Testis (tissue), 3 donors: ENCODE measurements around the gene ARHGAP26. TPM values are rescaled to one million over a fixed set of nuclear protein-coding genes. Genes with fewer than 3 reads are reported as not detected.

Source experiments
- DNase-seq: peaks from one replicate; pipeline ENCODE4 v3.0.0-alpha.2; 2019
- H3K27ac ChIP-seq, 2 donors: fragments of 200-600 bp; sonication (generic); one replicate each; pipeline ENCODE4 v1.5.1; 2019
- H3K27me3 ChIP-seq: fragments of 200-600 bp; sonication (generic); one replicate; pipeline ENCODE4 v1.5.1; 2019
- H3K36me3 ChIP-seq: fragments of 200-600 bp; sonication (generic); one replicate; pipeline ENCODE4 v1.5.1; 2017; ENCODE audit warnings: low read depth; ENCODE audit errors: missing control alignments
- H3K4me1 ChIP-seq: fragments of 200-600 bp; sonication (generic); one replicate; pipeline ENCODE4 v1.5.1; 2019
- H3K4me3 ChIP-seq, 2 donors: fragments of 200-600 bp; sonication (generic); one replicate each; pipeline ENCODE4 v1.5.1; 2017 to 2019
- H3K9me3 ChIP-seq: fragments of 200-600 bp; sonication (generic); one replicate; pipeline ENCODE4 v1.5.1; 2017
- POLR2A ChIP-seq: fragments of 450-650 bp; IDR thresholded peaks from one replicate; pipeline ENCODE4 v1.6.1; 2017; ENCODE audit warnings: antibody characterized with exemption, mild to moderate bottlenecking, moderate library complexity
- WGBS, 2 donors: methylation state at CpG; one replicate each; pipeline ENCODE4 v1.1.5; 2018; 5-methylcytosine and 5-hydroxymethylcytosine counted together
- intact Hi-C: fragments of 100-400 bp; cut with DNase I; formaldehyde crosslinking; loops from one replicate; pipeline ENCODE4 v1.15.1; 2023; ENCODE audit warnings: low total_unique reads
- polyA plus RNA-seq: library from polyadenylated mRNA; stranded (reverse); fragments of 350-450 nt; fragmentation: Illumina TruSeq; extraction: RNeasy Lipid Tissue Mini Kit (QIAGEN cat#74804); gene quantifications from one replicate; pipeline ENCODE4 v1.2.3, GENCODE V29; 2014; ENCODE audit warnings: low read depth, low replicate concordance; ENCODE audit not compliant: insufficient read depth
- total RNA-seq, 2 donors: library from RNA; depleted of rRNA; stranded (reverse); fragments of >200 nt; gene quantifications; one replicate each; pipeline ENCODE4 v1.2.3, GENCODE V29; 2016
- TF ChIP-seq, protein P1 (sequence below), 3 experiments: fragments of 450-650 bp in 2 of 3; fragments of 200-600 bp in 1 of 3; sonication (generic) in 1 of 3; IDR thresholded peaks; one replicate each; pipeline ENCODE4 v1.5.1; 2016 to 2019; ENCODE audit warnings: antibody characterized with exemption in 3 of 3, mild to moderate bottlenecking in 2 of 3, moderate library complexity in 1 of 3

Gene ARHGAP26
- total and polyA plus RNA-seq, 3 donors from 2014 or later = 33.8 to 98.7 (median 95.7) TPM

DNA sequence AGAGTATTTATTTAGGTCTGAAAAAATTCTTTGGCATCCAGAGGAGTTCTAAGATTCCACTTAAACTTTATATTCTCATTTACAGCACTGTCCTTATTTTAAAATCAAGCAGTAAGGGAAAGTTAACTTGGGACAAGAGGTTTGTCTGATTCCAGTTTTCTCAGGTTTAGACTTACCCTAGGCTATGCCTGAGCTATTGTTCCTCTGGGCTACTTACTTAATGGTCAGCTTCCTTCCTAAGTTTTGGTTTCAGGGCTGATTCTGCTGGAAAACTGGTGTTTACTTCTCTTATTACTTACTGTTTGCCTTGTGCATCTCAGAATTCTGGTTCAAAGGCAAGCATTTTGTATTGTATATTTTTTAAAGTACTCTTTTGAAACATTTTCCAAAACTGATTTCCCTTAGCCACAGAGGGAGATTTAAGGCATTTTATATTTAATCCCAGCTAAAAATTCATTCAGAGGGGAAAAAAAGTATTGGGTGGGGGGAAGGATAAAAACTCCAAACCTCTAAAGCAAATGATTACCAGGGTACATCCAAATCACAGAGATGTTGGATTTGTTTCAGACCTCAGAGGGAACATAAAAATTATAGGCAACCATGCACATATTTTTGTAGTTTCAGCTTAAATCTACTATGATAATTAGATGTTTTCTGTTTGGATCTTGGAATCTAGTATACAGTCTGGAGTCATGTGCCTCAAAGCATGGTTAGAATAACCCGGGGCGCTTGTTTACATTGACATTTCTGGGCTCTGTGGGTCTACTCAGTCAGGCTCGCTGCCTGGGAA lies 290.0 kb downstream of the ARHGAP26 start:
- H3K4me1 ChIP-seq = peaks cover 50% of the 10 kb centered on the region
- no peak for DNase-seq
- H3K9me3 ChIP-seq = no peaks in the 10 kb centered on the region
- no peak for TF ChIP-seq POLR2A
- TF ChIP-seq, protein P1, sequence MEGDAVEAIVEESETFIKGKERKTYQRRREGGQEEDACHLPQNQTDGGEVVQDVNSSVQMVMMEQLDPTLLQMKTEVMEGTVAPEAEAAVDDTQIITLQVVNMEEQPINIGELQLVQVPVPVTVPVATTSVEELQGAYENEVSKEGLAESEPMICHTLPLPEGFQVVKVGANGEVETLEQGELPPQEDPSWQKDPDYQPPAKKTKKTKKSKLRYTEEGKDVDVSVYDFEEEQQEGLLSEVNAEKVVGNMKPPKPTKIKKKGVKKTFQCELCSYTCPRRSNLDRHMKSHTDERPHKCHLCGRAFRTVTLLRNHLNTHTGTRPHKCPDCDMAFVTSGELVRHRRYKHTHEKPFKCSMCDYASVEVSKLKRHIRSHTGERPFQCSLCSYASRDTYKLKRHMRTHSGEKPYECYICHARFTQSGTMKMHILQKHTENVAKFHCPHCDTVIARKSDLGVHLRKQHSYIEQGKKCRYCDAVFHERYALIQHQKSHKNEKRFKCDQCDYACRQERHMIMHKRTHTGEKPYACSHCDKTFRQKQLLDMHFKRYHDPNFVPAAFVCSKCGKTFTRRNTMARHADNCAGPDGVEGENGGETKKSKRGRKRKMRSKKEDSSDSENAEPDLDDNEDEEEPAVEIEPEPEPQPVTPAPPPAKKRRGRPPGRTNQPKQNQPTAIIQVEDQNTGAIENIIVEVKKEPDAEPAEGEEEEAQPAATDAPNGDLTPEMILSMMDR (IDR thresholded peaks at IDR 0.05) = no peak
- H3K4me3 ChIP-seq = no peak overlapping the region
- intact Hi-C loops = no loop called here
- H3K27ac ChIP-seq = peak overlapping the region in 1 of 2 donors; percentile 16
- H3K27me3 ChIP-seq = no peaks in the 10 kb centered on the region
- WGBS, 2 donors = 75% methylated on average over 3 of the region's 3 CpGs
- no peaks in the 10 kb centered on the region for H3K36me3 ChIP-seq

DNA sequence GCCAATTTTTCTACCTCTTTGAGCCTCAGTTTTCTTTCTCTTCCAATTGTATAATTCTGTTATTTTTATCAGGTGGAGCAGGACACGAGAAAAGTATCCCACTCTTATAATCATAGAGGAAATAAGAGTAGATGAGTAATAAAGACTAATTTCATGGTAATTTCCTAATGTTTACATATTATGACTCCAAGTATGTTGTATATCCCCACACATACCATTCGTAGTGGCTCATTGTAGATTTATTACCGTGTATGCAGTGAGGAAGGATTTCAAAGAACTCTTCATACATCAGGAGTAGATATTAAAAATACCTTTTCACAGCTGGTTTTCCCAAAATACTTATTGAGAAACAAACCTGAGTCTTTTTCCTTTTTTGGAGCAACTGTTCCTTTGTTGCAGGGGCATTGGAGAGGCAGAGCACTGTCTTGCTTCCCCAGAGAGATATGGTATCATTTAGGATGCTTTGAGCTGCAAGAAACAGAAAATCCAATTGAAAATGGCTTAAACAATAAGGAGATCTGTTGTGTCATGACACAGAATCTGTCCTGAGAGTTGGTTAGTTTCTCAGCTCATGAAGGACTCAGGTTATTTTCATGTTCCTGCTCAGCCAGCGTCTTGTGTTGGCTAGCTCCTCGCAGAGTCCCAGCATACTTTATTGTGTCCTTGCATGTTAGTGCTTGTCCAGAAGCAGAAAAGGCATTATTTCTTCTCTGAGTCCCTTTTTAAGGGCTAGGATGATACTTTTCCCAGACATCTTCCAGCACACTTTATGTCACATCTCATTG lies 291.2 kb downstream of the ARHGAP26 start:
- peaks cover 60% of the 10 kb centered on the region for H3K4me1 ChIP-seq
- H3K36me3 ChIP-seq = no peaks in the 10 kb centered on the region
- 70 to 75% methylated on average over 5 of the region's 5 CpGs for WGBS, 2 donors
- no peak overlapping the region for H3K4me3 ChIP-seq
- H3K9me3 ChIP-seq = no peaks in the 10 kb centered on the region
- no peaks in the 10 kb centered on the region for H3K27me3 ChIP-seq
- intact Hi-C loops = no loop called here
- TF ChIP-seq, protein P1 (IDR thresholded peaks at IDR 0.05) = no peak
- no peak for TF ChIP-seq POLR2A
- peak overlapping the region in 1 of 2 donors; percentile 16 for H3K27ac ChIP-seq
- no peak for DNase-seq

DNA sequence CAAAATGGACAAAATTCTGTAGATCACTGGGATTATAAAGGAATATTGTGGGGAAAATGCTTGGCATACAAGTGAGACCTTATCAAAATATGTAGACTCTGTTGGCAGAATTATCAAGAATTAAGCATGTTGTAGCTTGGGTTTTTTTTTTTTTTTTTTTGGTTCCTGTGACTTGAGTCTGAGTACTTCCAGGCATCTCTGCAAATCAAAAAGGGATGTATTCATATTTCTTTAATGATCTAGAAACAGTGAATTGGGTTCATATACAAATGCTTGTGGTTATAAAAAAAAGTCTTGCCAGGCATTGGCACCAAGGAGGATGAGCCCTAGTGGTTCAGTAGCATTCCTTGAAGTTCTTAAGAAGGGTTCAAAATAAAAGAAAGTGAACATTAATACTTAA lies 292.2 kb downstream of the ARHGAP26 start:
- Histone ChIP-seq H3K36me3 (no peaks in the 10 kb centered on the region), H3K4me1 (peaks cover 59% of the 10 kb centered on the region), H3K27me3 (no peaks in the 10 kb centered on the region), H3K4me3 (no peak overlapping the region), H3K9me3 (no peaks in the 10 kb centered on the region), H3K27ac (peak overlapping the region in 1 of 2 donors; percentile 68)
- DNase-seq = no peak
- TF ChIP-seq POLR2A = no peak
- intact Hi-C loops = no loop called here

DNA sequence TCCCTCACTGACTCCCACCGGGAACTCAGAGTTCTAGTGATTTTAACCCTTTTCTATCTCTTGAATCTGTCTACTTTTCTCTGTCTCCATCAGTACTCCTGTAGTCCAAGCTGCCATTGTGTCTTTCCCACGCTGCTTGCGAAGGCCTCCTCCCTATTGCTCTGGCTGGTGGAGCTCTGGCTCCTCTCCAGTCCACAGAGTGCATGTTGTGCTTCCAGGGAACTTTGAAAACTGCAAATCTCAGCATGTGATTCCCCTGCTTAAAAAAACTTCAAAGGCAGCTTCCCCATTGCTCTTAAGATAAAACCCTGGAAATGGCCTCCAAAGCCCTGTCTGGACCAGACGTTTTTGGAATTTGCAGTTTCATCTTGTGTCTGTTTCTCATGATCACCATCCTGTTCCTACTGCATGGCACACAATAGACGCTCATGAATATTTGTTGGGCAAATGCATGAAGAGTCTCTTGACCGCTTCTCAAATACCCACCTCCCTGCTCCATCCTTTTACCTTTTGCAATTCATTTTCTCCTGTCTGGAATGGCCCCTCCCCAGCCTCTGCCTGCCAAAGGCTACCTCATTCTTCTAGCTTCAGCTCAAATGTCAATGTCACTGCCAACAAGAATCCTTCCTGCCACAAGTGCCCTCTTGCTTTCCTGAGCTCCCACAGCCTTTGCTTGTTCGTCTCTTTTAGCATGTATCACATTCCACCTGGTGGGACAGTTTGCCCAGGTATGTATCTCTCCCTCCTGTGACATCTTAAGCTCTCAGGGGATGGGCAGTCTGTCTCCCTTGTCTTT lies 293.2 kb downstream of the ARHGAP26 start:
- Histone ChIP-seq H3K36me3 (no peaks in the 10 kb centered on the region), H3K9me3 (no peaks in the 10 kb centered on the region), H3K4me3 (no peak overlapping the region), H3K27ac (peak overlapping the region; percentile 57 to 68), H3K27me3 (no peaks in the 10 kb centered on the region), H3K4me1 (peaks cover 54% of the 10 kb centered on the region)
- WGBS, 2 donors = 45 to 46% methylated on average over 7 of the region's 7 CpGs
- peak; percentile 90 for DNase-seq
- no peak for TF ChIP-seq POLR2A
- TF ChIP-seq, protein P1 (IDR thresholded peaks at IDR 0.05) = no peak
- intact Hi-C loops = no loop called here

DNA sequence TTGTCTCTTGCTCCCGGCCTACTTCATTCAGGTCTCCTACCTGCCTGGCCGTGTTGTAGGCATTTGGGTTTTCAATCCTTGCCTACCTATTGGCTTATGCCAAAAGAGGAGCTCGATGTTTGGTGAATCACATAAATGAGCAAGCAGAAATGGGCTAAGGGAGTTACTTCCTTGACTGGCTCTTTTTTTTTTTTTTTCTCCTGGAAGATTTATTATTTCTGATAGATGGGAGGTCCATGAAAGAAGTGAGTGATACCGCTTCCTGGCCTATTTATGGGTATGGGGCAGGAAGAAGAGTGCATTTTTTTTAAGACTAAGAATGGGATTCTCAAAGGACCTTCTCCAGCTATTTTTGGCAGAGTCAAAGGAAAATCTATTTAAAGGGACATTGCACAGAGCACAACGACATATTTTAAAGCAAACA lies 294.1 kb downstream of the ARHGAP26 start:
- Histone ChIP-seq H3K36me3 (no peaks in the 10 kb centered on the region), H3K4me3 (no peak overlapping the region), H3K27me3 (no peaks in the 10 kb centered on the region), H3K9me3 (no peaks in the 10 kb centered on the region), H3K4me1 (peaks cover 47% of the 10 kb centered on the region), H3K27ac (peak overlapping the region; percentile 22 to 68)
- intact Hi-C loops = no loop called here
- TF ChIP-seq, protein P1 (IDR thresholded peaks at IDR 0.05) = no peak
- no peak for TF ChIP-seq POLR2A
- WGBS, 2 donors = 46 to 62% methylated on average over 5 of the region's 5 CpGs
- DNase-seq = no peak
